Endothelial cell of umbilical vein (primary cell): ENCODE data around the gene CD34. TPM values are rescaled to one million over a fixed set of nuclear protein-coding genes. Genes with fewer than 3 reads are reported as not detected.
"Not testable (repeated sequence)": the region's sequence is repeated elsewhere in the genome, so short reads cannot be mapped to it uniquely, and the experiment has no call there.

ENCODE experiments used
- BruUV-seq: library from RNA; stranded (reverse); fragments of 400-500 nt; replicated peaks from 2 replicates; lab custom pipeline; 2021; lab: Mats Ljungman, UMichigan
- CTCF ChIA-PET: fragments of 300-600, 350-600 bp; sonication (Branson Sonifier 250); formaldehyde crosslinking; loops from one replicate; lab custom pipeline; 2021; ENCODE audit warnings: antibody characterized with exemption, inconsistent platforms; lab: Charles Lee
- POLR2A ChIA-PET: fragments of 300-600, 350-600 bp; sonication (Branson Sonifier 250); formaldehyde crosslinking; loops from one replicate; lab custom pipeline; 2021; ENCODE audit warnings: antibody characterized with exemption, inconsistent platforms; lab: Charles Lee
- DNase-seq: peaks from one replicate; pipeline ENCODE4 v3.0.0-alpha.2; 2011; ENCODE audit warnings: low read depth, low spot score
- FAIRE-seq: peaks from 2 replicates; lab custom pipeline; 2011; peaks lifted over from hg19 to GRCh38; lab: Jason Lieb, UNC
- H2AFZ ChIP-seq: 2 replicates; pipeline ENCODE4 v1.6.0; 2012; ENCODE audit warnings: low read depth, low read length, control low read depth, inconsistent platforms
- H3K27ac ChIP-seq: 2 replicates; pipeline ENCODE4 v1.5.1; 2011; ENCODE audit warnings: low read depth, mild to moderate bottlenecking, control low read depth, low read length, moderate library complexity; ENCODE audit not compliant: insufficient read depth
- H3K27me3 ChIP-seq, 2 experiments: 2 replicates each; pipeline versions ENCODE4 v1.6.0 to v1.6.1; 2011; ENCODE audit warnings: low read length in 2 of 2, mixed read lengths in 1 of 2; ENCODE audit not compliant: control insufficient read depth in 2 of 2, insufficient read depth in 2 of 2
- H3K36me3 ChIP-seq, 2 experiments: 2 replicates in 1 of 2; 3 replicates in 1 of 2; pipeline ENCODE4 v1.5.1; 2011; ENCODE audit warnings: low read length in 2 of 2, mild to moderate bottlenecking in 1 of 2, moderate library complexity in 1 of 2; ENCODE audit not compliant: control insufficient read depth in 2 of 2, insufficient read depth in 2 of 2; ENCODE audit errors: extremely low read depth in 1 of 2
- H3K4me1 ChIP-seq: 3 replicates; pipeline ENCODE4 v1.5.1; 2011; ENCODE audit warnings: mild to moderate bottlenecking, low read length; ENCODE audit not compliant: control insufficient read depth, insufficient read depth; ENCODE audit errors: extremely low read depth
- H3K4me2 ChIP-seq: 2 replicates; pipeline ENCODE4 v1.6.1; 2011; ENCODE audit warnings: low read length, control low read depth, mixed read lengths; ENCODE audit not compliant: insufficient read depth
- H3K4me3 ChIP-seq, 3 experiments: fragments of 200-600 bp in 1 of 3; sonication (generic), shearing (Covaris generic) in 1 of 3; replicated peaks in 1 of 3; 2 replicates each; pipeline ENCODE4 v1.5.1; 2011 to 2016; ENCODE audit warnings: control low read depth in 3 of 3, low read length in 3 of 3, mild to moderate bottlenecking in 2 of 3, inconsistent platforms in 1 of 3, low read depth in 1 of 3, moderate library complexity in 1 of 3; ENCODE audit not compliant: insufficient read depth in 1 of 3
- H3K79me2 ChIP-seq: 2 replicates; pipeline ENCODE4 v1.6.0; 2012; ENCODE audit warnings: low read length, inconsistent platforms; ENCODE audit not compliant: control insufficient read depth, insufficient read depth
- H3K9ac ChIP-seq: replicated peaks from 2 replicates; pipeline ENCODE3; 2011; ENCODE audit warnings: low read length, control low read depth; ENCODE audit not compliant: insufficient read depth; ENCODE audit errors: extremely low read depth
- H3K9me1 ChIP-seq: replicated peaks from 3 replicates; pipeline ENCODE4 v1.6.0; 2011; ENCODE audit warnings: mild to moderate bottlenecking, low read length; ENCODE audit not compliant: control insufficient read depth, insufficient read depth; ENCODE audit errors: extremely low read depth
- H3K9me3 ChIP-seq: replicated peaks from 2 replicates; pipeline ENCODE4 v1.5.1; 2012; ENCODE audit warnings: low read length, inconsistent platforms; ENCODE audit not compliant: control insufficient read depth, insufficient read depth
- H4K20me1 ChIP-seq: replicated peaks from 2 replicates; pipeline ENCODE3; 2011; ENCODE audit warnings: mild to moderate bottlenecking, low read length; ENCODE audit not compliant: control insufficient read depth, insufficient read depth; ENCODE audit errors: extremely low read depth
- FOS ChIP-seq: IDR thresholded peaks from 2 replicates; pipeline ENCODE4 v1.6.1; 2011; ENCODE audit warnings: mild to moderate bottlenecking, low read length, moderate library complexity, borderline replicate concordance; ENCODE audit not compliant: insufficient read depth
- POLR2AphosphoS5 ChIP-seq: IDR thresholded peaks from 2 replicates; pipeline ENCODE4 v1.6.1; 2012; ENCODE audit warnings: low read depth, mild to moderate bottlenecking, control low read depth, low read length, moderate library complexity; ENCODE audit not compliant: insufficient read depth
- dilution Hi-C: fragments of 300-500 bp; cut with MboI; formaldehyde crosslinking; loops from one replicate; pipeline ENCODE4 v1.15.0; 2019; ENCODE audit warnings: low sequenced_read_pairs; ENCODE audit not compliant: extremely low pct_ligation_motif_present
- intact Hi-C: fragments of 100-400 bp; cut with micrococcal nuclease; formaldehyde crosslinking; loops from one replicate; pipeline ENCODE4 v1.10.0; 2022
- polyA plus RNA-seq, 4 experiments: library from polyadenylated mRNA; depleted of rRNA in 3 of 4; stranded (reverse) in 3 of 4; unstranded in 1 of 4; fragments of >200 nt; gene quantifications; 2 replicates each; pipeline versions ENCODE4 v1.2.1 to v1.2.3, GENCODE V29; 2011 to 2012; ENCODE audit warnings: missing spikeins in 1 of 4
- total RNA-seq: library from RNA; stranded (reverse); gene quantifications from 2 replicates; pipeline ENCODE4 v1.2.3, GENCODE V29; 2021

Gene CD34
- total and polyA plus RNA-seq, 2 donors (not counting 3 experiments of a cell fraction or from before 2014, with no cell fraction given): 102 to 174 TPM

GRCh38 chr1:207926984-207927383, 16.1 kb upstream of the CD34 start:
- no TSS peak for BruUV-seq

DNA sequence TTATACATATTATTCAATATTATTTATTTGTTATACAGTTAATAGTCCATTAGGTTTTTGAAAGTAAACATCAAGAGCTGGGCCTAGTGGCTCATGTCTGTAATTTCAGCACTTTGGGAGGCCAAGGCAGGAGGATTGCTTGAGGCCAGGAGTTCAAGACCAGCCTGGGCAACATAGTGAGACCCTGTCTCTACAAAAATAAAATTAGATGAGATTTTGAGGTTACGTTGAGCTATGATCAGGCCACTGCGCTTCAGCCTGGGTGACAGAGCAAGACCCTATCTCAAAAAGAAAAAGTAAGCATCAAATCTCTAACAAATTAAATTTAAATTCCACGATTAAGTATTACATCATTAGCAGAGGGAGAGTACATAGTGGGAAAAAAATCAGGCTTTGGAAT, 15.0 kb upstream of the CD34 start:
- H4K20me1 ChIP-seq, H3K9me1 ChIP-seq, H3K27me3 ChIP-seq, H2AFZ ChIP-seq, H3K4me3 ChIP-seq, H3K9me3 ChIP-seq, H3K79me2 ChIP-seq, H3K27ac ChIP-seq, H3K4me2 ChIP-seq, H3K9ac ChIP-seq, H3K36me3 ChIP-seq, DNase-seq, BruUV-seq, dilution Hi-C loops, FAIRE-seq, intact Hi-C loops: not testable (repeated sequence)
- H3K4me1 ChIP-seq: peaks cover 33% of the 10 kb centered on the region
- ChIA-PET CTCF (interaction anchor here (0.9 to 2.2 kb wide), 6 partner anchors 11 to 41 kb away, joined by 3 to 12 read pairs (median 8); no protein-coding TSS in a partner anchor), POLR2A (interaction anchor here (0.8 kb wide), 1 partner anchor 15 kb away, joined by 3 read pairs; the partner anchor contains the start of gene CD34)

More at GRCh38 chr1:207926984-207927383, 16.1 kb upstream of the CD34 start:
- H3K4me2 ChIP-seq: no peak overlapping the region
- no peaks in the 10 kb centered on the region for H3K36me3 ChIP-seq
- no peaks in the 10 kb centered on the region for H4K20me1 ChIP-seq
- no peak for FAIRE-seq
- H3K9ac ChIP-seq: no peak overlapping the region
- no peak overlapping the region for H2AFZ ChIP-seq
- no peak for DNase-seq
- intact Hi-C loops (no loop called here), dilution Hi-C loops (no loop called here)
- peaks cover 32% of the 10 kb centered on the region for H3K4me1 ChIP-seq
- no peak overlapping the region for H3K4me3 ChIP-seq
- no peak overlapping the region for H3K27ac ChIP-seq
- H3K27me3 ChIP-seq: no peaks in the 10 kb centered on the region
- ChIA-PET CTCF (no interaction called here), POLR2A (no interaction called here)
- H3K9me1 ChIP-seq: no peaks in the 10 kb centered on the region
- TF ChIP-seq FOS: no peak
- no peak for TF ChIP-seq POLR2AphosphoS5
- H3K79me2 ChIP-seq: no peaks in the 10 kb centered on the region
- H3K9me3 ChIP-seq: no peaks in the 10 kb centered on the region
